NCI-H1048 (cell line): Measurements from ENCODE around the gene FLRT2.

Source experiments
- DNase-seq: peaks from one replicate; lab custom pipeline; 2025; lab: John Stamatoyannopoulos, UW

FLRT2 gene

GRCh38 chr14:85660243-85660922 lies 130.4 kb downstream of the FLRT2 start:
- no peak for DNase-seq

- DNase-seq, result no peak
Observed at GRCh38 chr14:85662096-85662495, 132.2 kb downstream of the FLRT2 start.

- DNase-seq, result no peak
Observed at GRCh38 chr14:85663256-85663655, 133.3 kb downstream of the FLRT2 start.

- no peak for DNase-seq
Observed at GRCh38 chr14:85663667-85664066, 133.7 kb downstream of the FLRT2 start.

GRCh38 chr14:85675957-85676356 lies 146.0 kb downstream of the FLRT2 start:
- DNase-seq, result no peak

GRCh38 chr14:85686908-85687307 lies 157.0 kb downstream of the FLRT2 start:
- no peak for DNase-seq

GRCh38 chr14:85687456-85687855 lies 157.5 kb downstream of the FLRT2 start:
- no peak for DNase-seq

- no peak for DNase-seq
Observed at GRCh38 chr14:85688006-85688405, 158.1 kb downstream of the FLRT2 start.

- DNase-seq, result no peak
Observed at GRCh38 chr14:85695300-85695699, 165.4 kb downstream of the FLRT2 start.

GRCh38 chr14:85701116-85701515 lies 171.2 kb downstream of the FLRT2 start:
- no peak for DNase-seq

GRCh38 chr14:85701763-85702162 lies 171.8 kb downstream of the FLRT2 start:
- DNase-seq, result no peak

- DNase-seq, result no peak
Observed at GRCh38 chr14:85702191-85702590, 172.2 kb downstream of the FLRT2 start.

- DNase-seq, result no peak
Observed at GRCh38 chr14:85702997-85703396, 173.1 kb downstream of the FLRT2 start.
